GM12872 (cell line): ENCODE data around the gene UBR1.

Experiments used
- TF ChIP-seq, protein P1 (sequence below): IDR thresholded peaks from 3 replicates; pipeline ENCODE4 v1.5.1; 2011; ENCODE audit warnings: low read depth, mild to moderate bottlenecking, low read length, moderate library complexity; ENCODE audit not compliant: insufficient read depth

Gene UBR1

DNA sequence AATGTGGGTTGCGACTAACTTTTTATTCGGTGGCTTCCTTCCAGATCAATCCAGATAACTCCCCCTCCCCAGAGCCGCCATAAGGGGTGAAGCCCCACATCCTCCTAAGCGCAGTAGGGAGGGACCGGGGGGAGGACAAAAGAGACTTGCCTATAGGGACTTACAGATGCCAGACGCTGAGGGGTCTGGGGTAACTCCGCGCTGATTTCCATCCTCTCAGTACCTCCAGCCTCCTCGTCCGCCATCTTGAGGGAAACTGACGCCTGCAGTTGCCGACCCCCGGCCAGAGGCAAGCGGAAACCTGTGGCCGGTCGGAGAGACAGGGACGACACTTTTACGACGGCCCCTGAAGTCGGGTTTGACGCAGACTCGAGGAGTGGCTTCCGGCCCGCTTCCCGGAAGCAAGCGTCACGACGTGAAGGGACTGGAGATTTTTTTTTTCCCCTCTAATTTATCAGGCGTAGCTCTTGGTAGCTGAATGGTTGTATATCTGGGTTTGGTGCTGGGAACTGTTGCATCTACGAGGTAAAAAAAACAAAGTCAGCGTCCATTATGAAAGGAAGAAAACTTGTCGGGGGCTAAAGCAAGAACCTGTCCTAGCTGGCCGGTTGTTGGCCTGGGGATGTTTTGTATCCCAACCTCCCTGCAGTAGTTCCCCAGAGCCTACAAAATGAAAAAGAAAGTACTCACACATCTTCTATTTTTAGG, at the start of gene UBR1:
Gene UBR1 (minus strand): TSS at position 261 of the 708 bp plus-strand sequence. CDS start 16 bp downstream, at position 245.
- TF ChIP-seq, protein P1, sequence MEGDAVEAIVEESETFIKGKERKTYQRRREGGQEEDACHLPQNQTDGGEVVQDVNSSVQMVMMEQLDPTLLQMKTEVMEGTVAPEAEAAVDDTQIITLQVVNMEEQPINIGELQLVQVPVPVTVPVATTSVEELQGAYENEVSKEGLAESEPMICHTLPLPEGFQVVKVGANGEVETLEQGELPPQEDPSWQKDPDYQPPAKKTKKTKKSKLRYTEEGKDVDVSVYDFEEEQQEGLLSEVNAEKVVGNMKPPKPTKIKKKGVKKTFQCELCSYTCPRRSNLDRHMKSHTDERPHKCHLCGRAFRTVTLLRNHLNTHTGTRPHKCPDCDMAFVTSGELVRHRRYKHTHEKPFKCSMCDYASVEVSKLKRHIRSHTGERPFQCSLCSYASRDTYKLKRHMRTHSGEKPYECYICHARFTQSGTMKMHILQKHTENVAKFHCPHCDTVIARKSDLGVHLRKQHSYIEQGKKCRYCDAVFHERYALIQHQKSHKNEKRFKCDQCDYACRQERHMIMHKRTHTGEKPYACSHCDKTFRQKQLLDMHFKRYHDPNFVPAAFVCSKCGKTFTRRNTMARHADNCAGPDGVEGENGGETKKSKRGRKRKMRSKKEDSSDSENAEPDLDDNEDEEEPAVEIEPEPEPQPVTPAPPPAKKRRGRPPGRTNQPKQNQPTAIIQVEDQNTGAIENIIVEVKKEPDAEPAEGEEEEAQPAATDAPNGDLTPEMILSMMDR, result no peak

DNA sequence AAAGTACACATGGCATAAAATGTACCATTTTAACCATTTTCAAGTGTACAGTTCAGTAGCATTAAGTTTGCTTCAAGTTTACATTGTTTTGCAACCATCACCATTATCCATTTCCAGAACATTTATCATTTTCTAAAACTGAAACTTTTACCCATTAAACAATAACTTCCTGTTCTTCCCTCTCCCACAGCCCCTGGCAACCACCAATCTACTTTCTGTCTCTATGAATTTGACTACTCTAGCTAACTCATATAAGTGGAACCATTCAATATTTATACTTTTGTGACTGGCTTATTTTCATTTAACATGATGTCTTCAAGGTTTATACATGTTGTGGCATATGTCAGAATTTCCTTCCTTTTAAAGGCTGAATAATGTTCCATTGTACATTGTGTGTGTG, 47.4 kb upstream of the UBR1 start:
- TF ChIP-seq, protein P1, result no peak

DNA sequence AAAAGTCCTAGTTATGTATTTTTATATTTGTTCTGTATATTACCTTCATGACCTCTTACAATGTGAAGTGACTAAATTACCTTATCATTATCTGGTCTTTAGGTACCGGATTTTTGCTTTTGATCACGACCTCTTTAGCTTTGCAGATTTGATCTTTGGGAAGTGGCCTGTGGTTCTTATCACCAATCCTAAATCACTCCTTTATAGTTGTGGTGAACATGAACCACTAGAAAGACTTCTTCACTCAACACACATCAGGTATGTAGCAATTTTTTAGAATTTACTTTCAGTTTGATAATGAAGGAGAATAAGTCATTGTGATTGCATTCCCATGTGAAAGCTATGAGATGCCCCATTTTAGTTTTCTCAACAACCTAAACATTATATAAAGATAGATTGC, 45.9 kb upstream of the UBR1 start:
- TF ChIP-seq, protein P1, result no peak

DNA sequence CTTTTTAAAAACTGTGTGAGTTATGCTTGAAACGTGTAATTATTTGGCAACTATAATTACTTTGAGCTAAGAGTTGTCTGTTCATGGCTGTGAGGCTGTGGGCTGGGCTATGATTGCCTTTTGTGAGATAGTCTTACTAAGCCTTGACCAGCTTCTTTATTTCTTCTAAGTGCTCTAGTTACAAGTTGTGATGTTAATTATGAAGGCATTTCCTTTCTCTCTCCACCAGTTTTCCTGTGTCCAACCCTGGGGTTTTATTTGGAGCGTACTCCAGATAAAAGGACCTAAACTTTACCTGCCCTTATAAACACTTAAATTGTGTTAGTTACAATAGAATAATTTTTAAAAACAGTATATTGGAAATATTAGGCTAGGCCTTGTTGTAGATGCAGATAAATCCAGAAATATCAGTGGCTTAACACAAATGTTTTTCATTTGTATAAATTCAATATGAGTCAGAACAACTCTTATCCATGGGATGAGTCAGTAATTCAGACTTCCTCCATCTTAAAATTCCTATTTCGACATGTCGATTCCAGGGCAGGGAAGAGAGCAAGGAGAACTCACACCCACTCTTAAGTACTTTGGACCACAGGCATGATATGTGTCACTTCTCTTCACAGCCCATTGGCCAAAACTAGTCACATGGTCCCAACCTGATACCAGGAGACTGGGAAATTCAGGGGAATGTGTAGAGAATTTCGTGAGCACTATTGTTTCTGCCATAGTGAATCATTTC, 44.5 kb upstream of the UBR1 start:
- TF ChIP-seq, protein P1, result no peak

DNA sequence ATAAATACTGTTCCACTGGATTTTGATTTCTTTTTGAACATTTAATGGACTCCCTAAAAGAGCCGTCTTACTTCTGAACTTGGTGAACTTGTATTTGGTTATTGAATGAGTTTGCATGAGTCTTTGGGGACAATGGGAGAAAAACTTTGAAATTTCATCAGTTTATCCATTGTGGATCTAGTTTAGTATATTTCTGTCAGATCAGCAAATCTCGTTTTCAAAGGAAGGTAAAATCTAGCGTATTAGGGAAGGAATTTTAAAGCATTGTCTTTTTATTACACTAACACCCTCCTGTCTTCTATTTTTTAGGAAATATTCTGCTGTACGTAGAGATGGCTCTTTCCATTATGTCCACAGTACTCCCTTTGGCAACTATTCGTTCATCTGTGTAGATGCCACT, 40.3 kb upstream of the UBR1 start:
- TF ChIP-seq, protein P1, result no peak

DNA sequence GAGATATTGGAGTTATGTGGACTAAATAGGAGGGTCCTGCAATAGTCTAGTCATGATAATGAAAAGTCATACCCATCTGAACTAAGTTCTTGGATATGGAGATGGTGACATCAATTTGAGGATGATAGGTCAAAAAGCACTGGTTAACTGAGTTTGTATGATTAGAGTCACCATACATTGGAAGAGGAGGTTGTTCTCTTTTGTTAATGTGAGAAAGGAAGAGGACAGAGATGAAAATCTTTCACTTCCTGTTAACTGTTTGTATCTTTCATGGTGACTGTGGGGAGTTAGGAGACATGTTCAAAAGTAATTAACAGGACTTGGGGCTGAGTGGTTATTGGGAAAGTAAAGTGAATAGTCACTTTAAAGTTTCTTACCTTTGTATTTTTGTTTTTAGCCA, 38.7 kb upstream of the UBR1 start:
- TF ChIP-seq, protein P1, result no peak

DNA sequence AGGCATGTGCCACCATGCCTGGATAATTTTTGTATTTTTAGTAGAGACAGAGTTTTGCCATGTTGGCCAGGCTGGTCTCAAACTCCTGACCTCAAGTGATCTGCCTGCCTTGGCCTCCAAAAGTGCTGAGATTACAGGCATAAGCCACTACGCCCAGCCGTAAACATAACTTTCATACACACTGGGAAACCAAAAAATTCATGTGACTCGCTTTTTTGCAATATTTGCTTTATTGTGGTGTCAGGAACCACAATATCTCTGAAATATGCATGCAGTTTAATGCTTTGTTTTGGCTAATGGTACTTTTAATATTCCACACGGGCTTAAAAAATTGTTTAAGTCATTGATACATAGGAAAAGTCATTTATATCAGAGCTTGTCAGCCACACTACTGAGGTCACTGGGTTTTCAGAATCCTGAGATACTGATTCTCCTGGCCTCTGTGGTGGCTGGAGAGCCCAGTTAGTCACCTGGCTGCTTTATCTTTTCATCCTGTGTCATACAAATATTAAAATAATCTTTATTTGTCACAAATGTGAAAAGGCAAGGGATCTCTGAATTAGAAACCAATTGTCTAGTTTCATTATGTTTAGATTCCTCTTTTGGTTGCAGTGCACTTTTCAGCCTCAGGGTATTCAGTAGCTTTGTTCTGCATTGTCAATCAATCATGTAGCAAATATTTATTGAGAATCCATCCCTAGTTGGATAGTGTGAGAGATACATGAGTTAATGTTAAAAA, 37.5 kb upstream of the UBR1 start:
- TF ChIP-seq, protein P1, result peak; percentile 30; the same call in 2 of the 3 replicates
